ENCODE data around the gene KCTD5.
"Not testable (repeated sequence)": the region's sequence is repeated elsewhere in the genome, so short reads cannot be mapped to it uniquely, and the experiment has no call there.

The KCTD5 gene

DNA sequence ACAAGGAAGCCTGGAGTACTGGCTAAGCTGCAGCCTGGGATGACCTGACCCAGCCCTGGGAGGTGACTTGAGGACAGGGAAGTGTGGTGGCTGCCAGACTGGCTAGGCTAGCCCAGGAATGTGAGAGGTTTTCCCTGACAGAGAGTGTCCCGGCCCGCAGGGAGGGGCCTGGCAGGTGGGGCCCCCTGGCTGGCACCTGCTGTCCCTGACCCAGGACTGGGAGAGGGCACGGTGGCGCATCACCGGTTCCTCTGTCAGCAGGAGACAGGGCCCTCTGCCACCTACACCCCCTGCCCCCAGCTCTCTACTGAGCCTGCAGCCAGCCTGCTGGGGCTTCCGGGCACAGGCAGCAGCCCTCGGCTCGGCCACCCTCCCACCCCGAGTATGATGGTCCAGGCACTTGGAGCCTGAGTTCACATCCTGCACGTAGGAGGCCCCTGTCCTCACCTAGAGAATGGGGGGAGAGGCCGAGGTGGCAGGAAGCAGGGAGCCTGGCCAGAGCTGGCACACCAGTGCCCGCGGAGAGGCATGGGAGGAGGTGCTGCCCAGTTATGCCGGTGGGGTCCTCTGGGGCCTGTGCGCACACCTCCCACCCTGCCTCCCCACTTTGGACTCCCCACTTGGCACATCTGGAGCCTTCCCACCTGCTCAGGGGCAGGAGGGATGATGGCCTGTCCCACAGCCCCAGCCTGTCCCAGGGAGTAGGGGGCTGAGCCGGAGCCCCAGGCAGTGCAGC is 37.2 kb downstream of the KCTD5 start:
- FAIRE-seq (no peak), DNase-seq (ENCODE audit: insufficient read length) (no peak)
- TF ChIP-seq TAF1 (IDR thresholded peaks at IDR 0.05; ENCODE audit: borderline replicate concordance, low read depth, low read length) (no peak), POLR2AphosphoS5 (IDR thresholded peaks at IDR 0.05; ENCODE audit: low read depth, low read length) (no peak), POLR2A (IDR thresholded peaks at IDR 0.05; ENCODE audit: low read depth, low read length) (no peak)

DNA sequence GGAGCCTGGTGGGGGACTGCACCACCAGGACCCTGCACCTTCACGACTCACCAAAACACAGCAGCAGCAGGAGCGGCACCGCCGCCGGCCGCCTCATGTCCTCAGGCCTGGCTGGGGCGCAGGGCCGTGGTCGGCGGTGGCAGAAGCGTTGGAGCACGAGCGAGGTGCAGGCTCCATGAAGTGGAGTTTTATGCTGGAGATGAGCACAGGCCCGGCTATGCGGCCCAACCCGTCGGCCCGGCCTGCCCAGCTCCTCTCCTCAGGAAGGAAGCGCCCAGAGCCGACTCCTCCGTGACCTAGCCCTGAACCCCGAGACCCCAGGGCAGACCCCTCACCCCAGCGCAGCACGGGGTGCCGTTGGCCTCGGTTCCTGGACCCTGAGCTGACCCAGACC is 37.7 kb downstream of the KCTD5 start, which contains the start of gene PRSS27:
Gene PRSS27, minus strand, starts transcription at position 161 of the 394 bp plus-strand sequence. Its CDS starts 64 bp downstream, at position 97.
- no peak for FAIRE-seq
- no peak for DNase-seq (ENCODE audit: insufficient read length)
- TF ChIP-seq TAF1 (IDR thresholded peaks at IDR 0.05; ENCODE audit: borderline replicate concordance, low read depth, low read length) (no peak), POLR2A (IDR thresholded peaks at IDR 0.05; ENCODE audit: low read depth, low read length) (no peak), POLR2AphosphoS5 (IDR thresholded peaks at IDR 0.05; ENCODE audit: low read depth, low read length) (no peak)

DNA sequence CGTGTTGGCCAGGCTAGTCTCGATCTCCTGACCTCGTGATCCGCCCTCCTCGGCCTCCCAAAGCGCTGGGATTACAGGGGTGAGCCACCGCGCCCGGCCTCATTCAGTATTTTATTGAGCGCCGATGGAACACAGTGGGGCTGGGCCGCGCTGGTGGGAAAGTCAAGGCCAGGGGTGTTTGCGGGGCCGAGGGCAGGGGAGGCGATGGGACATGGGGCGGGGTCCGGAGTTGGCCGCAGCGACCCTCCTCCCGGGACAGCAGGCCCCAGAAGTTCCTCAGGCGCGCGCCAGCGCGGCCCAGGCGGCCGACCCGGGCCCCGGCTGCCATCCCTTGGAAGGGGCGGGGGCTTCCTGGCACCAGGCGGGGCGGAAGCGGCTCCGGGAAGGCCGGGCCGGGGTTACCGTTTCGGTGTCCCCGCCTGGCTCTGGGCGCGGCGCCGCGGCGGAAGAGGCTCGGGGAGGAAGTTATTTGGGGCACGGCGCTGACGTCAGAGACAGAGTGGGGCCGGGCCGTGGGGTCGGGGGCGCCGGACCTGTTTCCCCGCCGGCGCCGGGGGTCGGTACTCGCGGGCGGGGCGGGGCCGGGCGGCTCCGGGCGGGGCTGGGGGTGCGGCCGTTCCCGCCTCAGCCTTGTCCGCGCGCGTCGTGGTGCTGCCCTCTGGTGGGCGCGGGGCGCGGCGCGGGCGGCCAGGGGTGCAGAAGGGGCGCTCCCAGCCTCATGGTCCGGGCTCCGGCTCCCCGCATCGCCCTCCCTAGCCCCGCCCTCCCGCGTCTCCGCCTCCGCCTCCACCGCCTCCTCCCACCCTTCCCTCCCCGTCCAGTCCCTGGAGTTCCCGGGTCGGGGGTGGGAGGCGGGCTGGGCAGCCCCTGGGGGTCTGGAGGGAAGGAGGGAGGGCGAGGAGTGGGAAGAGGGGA is 38.7 kb downstream of the KCTD5 start:
- DNase-seq (ENCODE audit: insufficient read length): peak; percentile 94
- FAIRE-seq: peak; percentile 90
- TF ChIP-seq TAF1 (IDR thresholded peaks at IDR 0.05; ENCODE audit: borderline replicate concordance, low read depth, low read length) (no peak), POLR2A (IDR thresholded peaks at IDR 0.05; ENCODE audit: low read depth, low read length) (peak; percentile 62; the same call in 1 of the 2 replicates)

GRCh38 chr16:2721634-2722173 is 39.4 kb downstream of the KCTD5 start:
- not testable (repeated sequence) for DNase-seq (ENCODE audit: insufficient read length); FAIRE-seq

- no peak for FAIRE-seq
- no peak for DNase-seq (ENCODE audit: insufficient read length)
- TF ChIP-seq TAF1 (IDR thresholded peaks at IDR 0.05; ENCODE audit: borderline replicate concordance, low read depth, low read length): no peak
- TF ChIP-seq POLR2AphosphoS5 (IDR thresholded peaks at IDR 0.05; ENCODE audit: low read depth, low read length): no peak
- TF ChIP-seq POLR2A (IDR thresholded peaks at IDR 0.05; ENCODE audit: low read depth, low read length): no peak
Measured at GRCh38 chr16:2724088-2724676, 41.9 kb downstream of the KCTD5 start.

GRCh38 chr16:2724816-2725348 is 42.6 kb downstream of the KCTD5 start:
- DNase-seq (ENCODE audit: insufficient read length): no peak
- no peak for TF ChIP-seq POLR2AphosphoS5 (IDR thresholded peaks at IDR 0.05; ENCODE audit: low read depth, low read length)
- no peak for FAIRE-seq

DNA sequence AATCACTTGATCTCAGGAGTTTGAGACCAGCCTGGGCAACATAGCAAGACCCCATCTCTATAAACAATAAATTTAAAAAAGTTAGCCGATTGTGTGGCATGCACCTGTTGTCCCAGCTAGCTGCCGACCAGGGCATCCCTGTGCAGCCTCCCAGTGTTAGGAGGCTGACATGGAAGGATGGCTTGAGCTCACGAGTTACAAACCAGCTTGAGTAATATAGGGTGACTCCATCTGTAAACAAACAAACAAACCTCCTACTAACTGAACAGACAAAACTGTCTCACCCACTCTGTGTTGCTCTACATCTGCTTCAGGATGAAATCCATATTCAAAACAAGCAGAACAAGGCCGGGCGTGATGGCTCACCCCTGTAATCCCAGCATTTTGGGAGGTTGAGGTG is 44.6 kb downstream of the KCTD5 start:
- FAIRE-seq: no peak
- no peak for DNase-seq (ENCODE audit: insufficient read length)
- TF ChIP-seq TAF1 (IDR thresholded peaks at IDR 0.05; ENCODE audit: borderline replicate concordance, low read depth, low read length) (no peak), POLR2A (IDR thresholded peaks at IDR 0.05; ENCODE audit: low read depth, low read length) (no peak), POLR2AphosphoS5 (IDR thresholded peaks at IDR 0.05; ENCODE audit: low read depth, low read length) (no peak)

- no peak for DNase-seq (ENCODE audit: insufficient read length)
- no peak for TF ChIP-seq POLR2AphosphoS5 (IDR thresholded peaks at IDR 0.05; ENCODE audit: low read depth, low read length)
- no peak for TF ChIP-seq TAF1 (IDR thresholded peaks at IDR 0.05; ENCODE audit: borderline replicate concordance, low read depth, low read length)
- no peak for TF ChIP-seq POLR2A (IDR thresholded peaks at IDR 0.05; ENCODE audit: low read depth, low read length)
- FAIRE-seq: no peak
Measured at GRCh38 chr16:2728034-2728433, 45.7 kb downstream of the KCTD5 start.

GRCh38 chr16:2734844-2735515 is 52.7 kb downstream of the KCTD5 start:
- FAIRE-seq (no peak), DNase-seq (ENCODE audit: insufficient read length) (no peak)
- TF ChIP-seq POLR2A (IDR thresholded peaks at IDR 0.05; ENCODE audit: low read depth, low read length) (no peak), TAF1 (IDR thresholded peaks at IDR 0.05; ENCODE audit: borderline replicate concordance, low read depth, low read length) (no peak), POLR2AphosphoS5 (IDR thresholded peaks at IDR 0.05; ENCODE audit: low read depth, low read length) (no peak)

- DNase-seq (ENCODE audit: insufficient read length) (no peak), FAIRE-seq (no peak)
- no peak for TF ChIP-seq POLR2A (IDR thresholded peaks at IDR 0.05; ENCODE audit: low read depth, low read length)
- no peak for TF ChIP-seq POLR2AphosphoS5 (IDR thresholded peaks at IDR 0.05; ENCODE audit: low read depth, low read length)
- no peak for TF ChIP-seq TAF1 (IDR thresholded peaks at IDR 0.05; ENCODE audit: borderline replicate concordance, low read depth, low read length)
Measured at GRCh38 chr16:2736476-2737237, 54.3 kb downstream of the KCTD5 start.

Measured in GM12892 (cell line).